H4 (cell line): Measurements from ENCODE around the gene IRF6. TPM values are rescaled to one million over a fixed set of nuclear protein-coding genes. Genes with fewer than 3 reads are reported as not detected.
"Not testable (repeated sequence)": the region's sequence is repeated elsewhere in the genome, so short reads cannot be mapped to it uniquely, and the experiment has no call there.

Experiments used
- DNase-seq: peaks from one replicate; pipeline ENCODE4 v3.0.0-alpha.2; 2015; ENCODE audit warnings: low spot score
- total RNA-seq: library from RNA; depleted of rRNA; stranded (reverse); fragments of >200 nt; shearing (Covaris generic); gene quantifications from 2 replicates; pipeline ENCODE4 v1.2.3, GENCODE V29; 2014

Gene IRF6
- total RNA-seq, 1 experiment from 2014 or later = not detected

DNA sequence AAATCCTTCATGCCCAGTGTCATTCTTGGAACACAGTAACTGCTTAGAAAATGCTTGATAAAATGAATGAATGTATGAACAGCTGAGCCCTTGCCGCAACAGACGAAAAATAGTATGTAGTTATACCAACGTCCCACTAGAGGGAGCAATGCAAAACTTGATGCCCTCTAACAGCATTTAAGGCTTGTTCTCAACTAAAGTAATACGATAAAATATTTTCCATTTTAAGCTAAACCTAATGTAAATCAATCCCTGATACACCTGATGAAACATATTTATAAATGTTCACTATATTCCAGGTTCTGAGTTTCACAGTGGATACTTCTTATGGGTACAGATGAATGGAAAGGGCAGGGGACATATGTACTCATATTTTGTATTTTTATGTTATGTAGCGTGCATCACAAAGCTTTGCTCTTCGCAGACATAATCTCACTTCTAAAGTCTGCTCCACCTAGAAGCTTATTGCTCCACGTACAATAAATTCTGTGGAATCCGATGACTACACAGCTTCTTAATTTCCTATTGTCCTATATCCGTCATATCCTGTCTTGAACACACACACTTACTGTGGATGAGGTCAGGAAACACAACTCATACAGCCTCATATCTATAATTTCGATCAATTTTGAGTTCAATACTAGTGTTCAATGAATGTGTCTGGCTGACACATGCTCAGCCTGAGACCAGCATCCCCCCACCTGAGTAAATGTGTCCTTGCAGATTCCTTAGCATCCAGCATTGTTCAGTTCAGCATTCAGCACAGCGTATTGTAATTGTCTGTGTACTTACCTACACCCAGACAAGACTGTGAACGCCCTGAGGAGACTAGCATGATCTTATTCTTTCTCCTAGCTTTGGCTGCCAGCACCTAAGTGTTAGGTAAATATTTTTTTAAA lies 17.4 kb upstream of the IRF6 start:
- peak; percentile 59 for DNase-seq

- DNase-seq = no peak
Observed at GRCh38 chr1:209822706-209823105, 16.8 kb upstream of the IRF6 start.

GRCh38 chr1:209820986-209821385 lies 15.0 kb upstream of the IRF6 start:
- no peak for DNase-seq

- DNase-seq = no peak
Observed at GRCh38 chr1:209819058-209819457, 13.1 kb upstream of the IRF6 start.

DNA sequence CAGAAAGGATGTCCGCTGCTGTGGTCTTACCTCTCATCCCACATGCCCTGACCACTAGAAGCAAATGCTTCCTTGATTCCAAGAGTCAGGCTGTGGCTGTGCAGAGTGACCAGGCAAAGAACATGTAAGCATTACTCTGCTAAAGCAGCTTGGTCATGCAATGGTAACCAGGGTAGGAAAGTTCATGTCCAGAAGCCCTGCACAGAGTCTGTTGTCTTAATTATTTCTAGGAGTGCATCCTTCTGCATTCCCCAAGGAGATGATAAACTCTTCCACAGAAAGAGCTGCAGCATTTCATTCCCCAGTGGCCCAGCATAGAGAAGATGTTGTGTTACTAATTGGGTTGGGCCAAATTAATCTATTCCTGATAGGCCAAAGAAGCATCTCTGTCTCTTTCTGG lies 11.7 kb upstream of the IRF6 start:
- DNase-seq = no peak

DNA sequence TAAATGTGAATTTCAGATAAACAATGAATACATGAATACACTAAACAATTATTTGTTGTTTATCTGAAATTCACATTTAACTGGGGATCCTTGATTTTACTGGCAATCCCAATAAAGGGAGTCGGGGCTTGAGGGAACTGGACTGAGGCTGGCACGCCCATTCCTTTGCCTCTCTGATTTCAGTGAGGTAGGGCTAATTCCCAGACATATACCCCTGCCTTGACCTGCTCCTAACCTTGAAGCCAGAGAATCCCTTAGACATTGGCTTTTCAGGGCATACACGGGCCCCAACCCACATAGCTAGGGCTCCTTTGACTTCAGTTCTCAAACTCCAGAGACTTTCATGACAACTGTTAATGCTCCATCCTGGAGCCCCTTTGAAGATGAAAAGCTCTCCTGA lies 11.0 kb upstream of the IRF6 start:
- DNase-seq = no peak

GRCh38 chr1:209815931-209816341 lies 10.0 kb upstream of the IRF6 start:
- DNase-seq = no peak

DNA sequence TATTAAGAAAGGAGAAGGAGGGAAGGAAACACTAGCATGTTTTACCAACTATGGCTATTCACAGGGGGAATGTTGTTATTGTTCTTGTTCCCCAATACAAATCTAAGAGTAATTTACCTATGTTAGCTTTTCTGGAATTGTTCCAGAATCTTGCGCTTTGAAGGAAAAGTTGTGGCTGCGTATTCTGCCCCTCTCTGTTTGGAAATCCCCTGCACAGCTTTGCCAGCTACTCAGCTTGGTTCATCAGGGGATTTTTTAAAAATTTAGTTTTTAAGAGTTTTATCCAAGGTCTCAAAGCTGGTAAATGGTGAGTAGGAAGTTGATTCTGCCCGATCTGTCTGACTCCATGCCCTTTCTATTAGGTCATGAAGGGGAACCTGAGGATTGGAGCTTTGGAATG lies 9.5 kb upstream of the IRF6 start:
- no peak for DNase-seq

DNA sequence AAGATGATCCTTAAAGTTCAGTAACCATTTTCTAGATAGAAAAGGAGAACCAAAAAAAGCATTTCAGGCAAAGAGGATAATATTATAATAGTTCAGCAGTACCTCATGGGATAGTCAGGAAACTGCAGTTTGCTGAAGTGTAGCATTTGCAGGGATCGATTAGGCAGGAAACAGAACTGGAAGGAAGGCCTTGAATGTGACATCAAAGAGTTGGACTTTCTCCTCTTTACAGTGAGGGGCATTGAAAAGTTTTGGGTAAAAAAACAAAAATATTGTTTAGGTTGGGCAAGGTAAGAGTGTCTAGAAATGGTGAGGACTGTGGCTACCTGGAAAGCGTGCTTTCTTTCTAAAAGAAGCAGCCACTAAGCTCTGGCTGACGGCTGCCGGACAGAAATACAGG lies 8.0 kb upstream of the IRF6 start:
- no peak for DNase-seq

GRCh38 chr1:209810783-209811182 lies 4.8 kb upstream of the IRF6 start:
- no peak for DNase-seq

DNA sequence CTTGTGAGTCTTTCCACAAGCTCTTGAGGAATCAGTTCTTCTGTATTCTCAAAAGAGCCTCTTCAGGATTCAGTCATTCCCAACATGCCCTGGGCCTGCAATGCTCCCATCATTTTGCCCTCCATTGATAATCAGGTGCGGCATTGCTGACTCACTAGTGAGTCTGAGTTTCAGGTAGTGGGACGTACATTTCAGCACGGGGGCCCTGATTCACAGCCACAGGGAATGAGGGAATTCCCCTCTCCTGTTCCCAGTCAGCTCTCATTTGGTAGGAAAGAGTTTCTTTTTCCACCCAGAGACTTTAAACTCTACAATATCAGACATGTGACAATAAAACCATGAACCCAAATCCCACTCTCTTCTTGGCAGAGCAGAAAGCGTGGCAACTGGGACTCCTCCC lies 3.7 kb upstream of the IRF6 start:
- no peak for DNase-seq

GRCh38 chr1:209808059-209808581 lies 2.2 kb upstream of the IRF6 start:
- peak; percentile 77 for DNase-seq

DNA sequence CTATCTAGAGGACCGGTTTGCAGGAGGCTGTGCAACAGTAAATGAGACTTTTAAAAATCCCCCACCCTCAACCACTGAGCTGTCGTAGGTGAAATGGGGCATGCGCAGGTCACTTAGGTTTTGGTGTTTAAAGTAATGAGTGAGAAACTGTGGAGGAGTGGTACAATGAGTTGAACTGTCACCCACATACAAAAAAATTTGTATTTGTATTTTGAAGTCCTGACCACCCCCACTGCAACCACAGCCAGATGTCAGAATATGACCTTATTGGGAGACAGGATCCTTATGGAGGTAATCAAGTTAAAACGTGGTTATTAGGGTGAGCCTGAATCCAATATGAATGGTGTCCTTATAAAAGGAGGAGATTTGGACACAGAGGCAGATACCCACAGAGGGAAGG lies 1.6 kb upstream of the IRF6 start:
- DNase-seq = no peak

- no peak for DNase-seq
Observed at GRCh38 chr1:209805341-209805781, 581 bp downstream of the IRF6 start.

DNA sequence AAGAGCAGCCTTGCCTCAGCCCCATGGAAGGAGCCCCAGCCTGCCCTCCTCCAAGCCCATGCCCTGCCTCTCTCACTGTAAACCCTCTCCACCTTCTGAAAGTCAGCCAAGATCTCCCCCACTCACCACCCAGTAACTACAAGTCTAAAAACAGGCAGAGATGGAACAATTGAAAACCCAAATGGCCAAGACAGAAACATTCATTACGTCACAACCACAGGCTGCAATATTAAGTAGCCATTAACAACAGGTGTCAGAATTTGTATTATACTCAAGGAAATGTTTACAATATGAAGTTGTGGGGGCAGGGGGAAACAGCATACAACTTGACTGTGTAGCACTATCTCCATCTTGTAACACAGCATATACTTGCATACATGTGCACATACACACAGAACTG lies 2.4 kb downstream of the IRF6 start:
- no peak for DNase-seq

DNA sequence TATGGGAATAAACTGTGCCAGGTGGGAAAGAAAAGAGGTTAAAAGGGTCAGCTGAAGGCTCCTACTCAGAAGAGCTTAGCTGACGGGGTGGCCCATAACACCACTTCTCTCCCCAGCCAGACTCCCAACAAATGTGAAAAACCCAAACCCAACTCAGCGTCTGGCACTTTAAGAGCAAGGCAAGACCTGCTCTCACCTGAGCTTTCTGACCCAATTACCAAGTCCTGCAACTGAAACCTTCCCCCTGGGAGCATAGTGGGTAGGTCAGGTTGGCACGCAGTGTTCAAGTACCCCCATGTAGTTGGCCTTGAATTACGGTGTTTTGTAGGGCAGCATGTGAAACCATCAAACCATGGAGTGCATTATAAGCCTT lies 3.2 kb downstream of the IRF6 start:
- no peak for DNase-seq

- DNase-seq = no peak
Observed at GRCh38 chr1:209802117-209802779, 3.7 kb downstream of the IRF6 start.

- no peak for DNase-seq
Observed at GRCh38 chr1:209800984-209801834, 4.7 kb downstream of the IRF6 start.

- no peak for DNase-seq
Observed at GRCh38 chr1:209797978-209798639, 7.8 kb downstream of the IRF6 start.

DNA sequence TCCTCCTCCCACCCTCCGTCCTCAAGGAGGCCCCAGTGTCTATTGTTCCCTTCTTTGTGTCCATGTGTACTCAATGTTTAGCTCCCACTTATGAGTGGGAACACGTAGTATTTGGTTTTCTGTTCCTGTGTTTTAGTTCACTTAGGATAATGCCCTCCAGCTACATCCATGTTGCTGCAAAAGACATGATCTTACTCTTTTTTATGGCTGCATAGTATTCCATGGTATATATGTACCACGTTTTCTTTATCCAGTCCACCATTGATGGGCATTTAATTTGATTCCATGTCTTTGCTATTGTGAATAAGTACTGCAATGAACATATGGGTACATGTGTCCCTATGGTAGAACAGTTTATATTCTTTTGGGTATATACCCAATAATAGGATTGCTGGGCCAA lies 12.2 kb downstream of the IRF6 start:
- not testable (repeated sequence) for DNase-seq

DNA sequence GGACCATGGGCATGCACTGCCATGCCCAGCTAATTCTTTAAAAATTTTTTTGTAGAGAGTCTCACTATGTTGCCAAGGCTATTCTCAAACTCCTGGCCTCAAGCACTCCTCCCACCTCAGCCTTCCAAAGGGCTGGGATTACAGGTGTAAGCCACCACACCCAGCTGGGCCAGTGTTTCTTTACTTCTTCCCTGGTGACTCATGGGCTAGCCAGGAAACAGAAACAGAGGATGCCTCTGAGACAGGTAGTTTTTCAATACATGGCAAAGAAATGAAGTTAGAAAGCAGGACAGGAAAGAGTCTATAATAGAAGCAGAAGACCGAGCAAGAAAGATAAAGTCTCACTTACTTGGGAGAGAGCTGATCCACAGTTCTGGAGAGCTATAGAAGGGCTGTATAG lies 14.0 kb downstream of the IRF6 start:
- no peak for DNase-seq
